KOPT-K1 (cell line): ENCODE results near the gene CYP3A7.
"Not testable (repeated sequence)": the region's sequence is repeated elsewhere in the genome, so short reads cannot be mapped to it uniquely, and the experiment has no call there.

Experiments used
- H3K27ac ChIP-seq: fragments of 200-600 bp; sonication (generic); 2 replicates; pipeline ENCODE4 v1.5.1; 2016; ENCODE audit warnings: antibody characterized with exemption, mild to moderate bottlenecking, low read depth, low read length; ENCODE audit not compliant: poor library complexity, severe bottlenecking
- H3K36me3 ChIP-seq: fragments of 200-600 bp; sonication (generic); 2 replicates; pipeline ENCODE4 v1.5.1; 2017; ENCODE audit warnings: antibody characterized with exemption, mild to moderate bottlenecking, low read length, moderate library complexity; ENCODE audit not compliant: insufficient read depth
- H3K9me3 ChIP-seq: fragments of 200-600 bp; sonication (generic); 2 replicates; pipeline ENCODE4 v1.5.1; 2017; ENCODE audit warnings: antibody characterized with exemption, low read length, mild to moderate bottlenecking; ENCODE audit not compliant: insufficient read depth, poor library complexity, severe bottlenecking

CYP3A7 gene

GRCh38 chr7:99698867-99699730 is 35.9 kb downstream of the CYP3A7 start:
- not testable (repeated sequence) for H3K9me3 ChIP-seq, H3K36me3 ChIP-seq, H3K27ac ChIP-seq

DNA sequence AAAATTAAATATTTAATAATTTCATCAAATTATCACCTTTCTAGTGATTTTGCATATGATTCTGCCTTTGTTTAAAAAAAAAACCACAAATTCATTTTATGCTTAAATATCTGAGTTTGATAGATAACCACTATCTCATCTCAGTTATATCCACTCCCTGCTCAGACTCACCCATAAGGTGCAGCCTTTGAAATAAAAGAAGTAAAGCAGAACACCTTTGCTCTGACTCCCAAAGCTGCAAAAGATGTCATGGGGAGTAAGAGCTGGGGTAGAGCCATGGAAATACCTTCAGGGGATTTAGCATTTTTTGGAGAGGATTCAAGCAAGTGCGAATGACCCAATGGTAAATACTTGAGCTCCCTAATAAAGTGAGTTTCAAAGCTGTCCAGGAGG is 40.1 kb downstream of the CYP3A7 start:
- Histone ChIP-seq H3K9me3 (no peaks in the 10 kb centered on the region), H3K36me3 (no peaks in the 10 kb centered on the region), H3K27ac (no peak overlapping the region)

DNA sequence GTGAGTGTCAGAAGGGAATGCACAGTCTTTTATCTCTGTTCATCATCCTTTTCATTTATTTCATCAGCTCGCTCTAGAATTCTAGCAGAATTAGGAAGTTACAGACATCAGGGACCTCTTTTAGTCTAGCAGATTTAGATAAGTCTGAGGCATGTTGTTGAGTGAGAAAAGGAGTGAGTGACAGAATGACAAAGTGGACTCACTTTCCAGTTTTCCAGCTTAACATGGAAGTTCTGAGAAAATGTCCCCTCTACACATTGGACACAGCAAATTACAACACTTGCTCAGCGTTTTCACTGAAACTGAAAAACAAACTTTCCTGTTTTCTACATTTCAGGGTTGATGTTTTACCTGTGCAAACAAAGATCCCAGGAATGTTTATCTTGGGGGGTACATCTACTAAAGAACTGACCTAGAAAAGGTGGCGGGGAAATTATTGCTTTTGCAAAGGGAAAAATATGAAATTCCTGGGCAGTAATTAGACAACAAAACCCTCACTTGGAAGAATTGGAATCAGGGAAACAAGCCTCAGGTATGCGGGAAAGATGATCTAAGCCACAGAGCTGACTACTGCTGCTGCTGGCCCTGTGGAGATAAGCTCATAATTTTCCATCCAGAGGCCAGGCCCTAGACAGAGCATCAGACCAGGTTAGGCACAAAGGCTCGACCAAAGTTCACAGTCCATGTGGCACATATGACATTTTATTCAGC is 40.6 kb downstream of the CYP3A7 start:
- Histone ChIP-seq H3K9me3 (no peaks in the 10 kb centered on the region), H3K36me3 (no peaks in the 10 kb centered on the region), H3K27ac (no peak overlapping the region)

- H3K36me3 ChIP-seq, result no peaks in the 10 kb centered on the region
- no peak overlapping the region for H3K27ac ChIP-seq
- no peaks in the 10 kb centered on the region for H3K9me3 ChIP-seq
Observed at GRCh38 chr7:99693427-99694200, 41.4 kb downstream of the CYP3A7 start.

- no peaks in the 10 kb centered on the region for H3K9me3 ChIP-seq
Observed at GRCh38 chr7:99693100-99693426, 41.9 kb downstream of the CYP3A7 start.

DNA sequence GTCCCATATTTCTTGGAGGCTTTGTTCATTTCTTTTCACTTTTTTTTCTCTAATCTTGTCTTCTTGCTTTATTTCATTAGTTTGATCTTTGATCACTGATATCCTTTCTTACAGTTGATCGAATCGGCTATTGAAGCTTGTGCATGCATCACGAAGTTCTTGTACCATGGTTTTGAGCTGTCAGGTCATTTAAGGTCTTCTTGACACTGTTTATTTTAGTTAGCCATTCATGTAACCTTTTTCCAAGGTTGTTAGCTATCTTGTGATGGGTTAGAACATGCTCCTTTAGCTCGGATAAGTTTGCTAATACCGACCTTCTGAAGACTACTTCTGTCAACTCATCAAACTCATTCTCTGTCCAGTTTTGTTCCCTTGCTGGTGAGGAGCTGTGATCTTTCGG is 42.4 kb downstream of the CYP3A7 start:
- not testable (repeated sequence) for H3K9me3 ChIP-seq, H3K27ac ChIP-seq

More at GRCh38 chr7:99693100-99693426, 41.9 kb downstream of the CYP3A7 start:
- no peaks in the 10 kb centered on the region for H3K36me3 ChIP-seq
- no peak overlapping the region for H3K27ac ChIP-seq

GRCh38 chr7:99691658-99692057 is 43.3 kb downstream of the CYP3A7 start:
- not testable (repeated sequence) for H3K36me3 ChIP-seq, H3K27ac ChIP-seq, H3K9me3 ChIP-seq

More for the DNA sequence above, 42.4 kb downstream of the CYP3A7 start:
- not testable (repeated sequence) for H3K36me3 ChIP-seq

GRCh38 chr7:99690918-99691317 is 44.1 kb downstream of the CYP3A7 start:
- H3K9me3 ChIP-seq, H3K36me3 ChIP-seq, H3K27ac ChIP-seq: not testable (repeated sequence)

DNA sequence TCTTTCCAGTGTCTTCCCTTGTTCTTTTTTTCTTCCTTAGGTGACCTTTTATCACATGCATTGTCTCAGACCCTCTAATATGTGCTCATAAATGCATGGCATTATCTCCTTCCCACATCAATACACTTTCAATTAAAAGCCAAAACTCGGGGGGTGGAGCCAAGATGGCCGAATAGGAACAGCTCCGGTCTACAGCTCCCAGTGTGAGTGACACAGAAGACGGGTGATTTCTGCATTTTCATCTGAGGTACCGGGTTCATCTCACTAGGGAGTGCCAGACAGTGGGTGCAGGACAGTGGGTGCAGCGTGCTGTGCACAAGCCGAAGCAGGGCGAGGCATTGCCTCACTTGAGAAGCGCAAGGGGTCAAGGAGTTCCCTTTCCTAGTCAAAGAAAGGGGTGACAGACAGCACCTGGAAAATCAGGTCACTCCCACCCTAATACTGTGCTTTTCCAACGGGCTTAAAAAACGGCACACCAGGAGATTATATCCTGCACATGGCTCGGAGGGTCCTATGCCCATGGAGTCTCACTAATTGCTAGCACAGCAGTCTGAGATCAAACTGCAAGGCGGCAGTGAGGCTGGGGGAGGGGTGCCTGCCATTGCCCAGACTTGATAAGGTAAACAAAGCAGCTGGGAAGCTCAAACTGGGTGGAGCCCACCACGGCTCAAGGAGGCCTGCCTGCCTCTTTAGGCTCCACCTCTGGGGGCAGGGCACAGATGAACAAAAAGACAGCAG is 49.0 kb downstream of the CYP3A7 start:
- H3K27ac ChIP-seq, H3K9me3 ChIP-seq: not testable (repeated sequence)

GRCh38 chr7:99685129-99685758 is 49.8 kb downstream of the CYP3A7 start:
- Histone ChIP-seq H3K9me3 (peaks cover 9% of the 10 kb centered on the region), H3K27ac (no peak overlapping the region), H3K36me3 (no peaks in the 10 kb centered on the region)

More for the DNA sequence above, 49.0 kb downstream of the CYP3A7 start:
- H3K36me3 ChIP-seq, result not testable (repeated sequence)

- Histone ChIP-seq H3K27ac (no peak within 1 kb of the TSS), H3K36me3 (no peaks in the 10 kb centered on the region), H3K9me3 (peaks cover 9% of the 10 kb centered on the region)
Observed at GRCh38 chr7:99679400-99680191, 55.4 kb downstream of the CYP3A7 start, which contains the start of gene CYP3A5. TSS of gene CYP3A5 (minus strand) at chr7:99679996. CDS start at chr7:99679896, 100 bp downstream.

GRCh38 chr7:99679032-99679399 is 56.0 kb downstream of the CYP3A7 start:
- Histone ChIP-seq H3K9me3 (peaks cover 9% of the 10 kb centered on the region), H3K36me3 (no peaks in the 10 kb centered on the region), H3K27ac (no peak overlapping the region)

GRCh38 chr7:99677648-99678045 is 57.3 kb downstream of the CYP3A7 start:
- H3K9me3 ChIP-seq, result peaks cover 9% of the 10 kb centered on the region
- no peak overlapping the region for H3K27ac ChIP-seq
- H3K36me3 ChIP-seq, result no peaks in the 10 kb centered on the region
